ENCODE data around the gene SUGCT. TPM values are rescaled to one million over a fixed set of nuclear protein-coding genes. Genes with fewer than 3 reads are reported as not detected.
"Not testable (repeated sequence)": the region's sequence is repeated elsewhere in the genome, so short reads cannot be mapped to it uniquely, and the experiment has no call there.

SUGCT gene
- total RNA-seq, 1 experiment from 2014 or later = not detected

DNA sequence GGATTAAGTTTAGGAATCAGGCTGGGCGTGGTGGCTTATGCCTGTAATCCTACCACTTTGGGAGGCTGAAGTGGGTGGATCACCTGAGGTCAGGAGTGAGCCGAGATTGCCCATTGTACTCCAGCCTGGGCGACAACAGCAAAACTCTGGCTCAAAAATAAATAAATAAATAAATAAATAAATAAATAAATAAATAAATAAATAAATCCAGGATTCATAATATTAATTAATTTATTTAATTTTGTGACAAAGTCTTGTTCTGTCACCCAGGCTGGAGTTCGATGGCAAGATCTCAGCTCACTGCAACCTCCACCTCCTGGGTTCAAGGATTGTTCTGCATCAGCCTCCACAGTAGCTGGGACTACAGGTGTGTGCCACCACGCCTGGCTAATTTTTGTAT lies 4.2 kb downstream of the SUGCT start:
- DNase-seq (ENCODE audit: low spot score) = no peak

DNA sequence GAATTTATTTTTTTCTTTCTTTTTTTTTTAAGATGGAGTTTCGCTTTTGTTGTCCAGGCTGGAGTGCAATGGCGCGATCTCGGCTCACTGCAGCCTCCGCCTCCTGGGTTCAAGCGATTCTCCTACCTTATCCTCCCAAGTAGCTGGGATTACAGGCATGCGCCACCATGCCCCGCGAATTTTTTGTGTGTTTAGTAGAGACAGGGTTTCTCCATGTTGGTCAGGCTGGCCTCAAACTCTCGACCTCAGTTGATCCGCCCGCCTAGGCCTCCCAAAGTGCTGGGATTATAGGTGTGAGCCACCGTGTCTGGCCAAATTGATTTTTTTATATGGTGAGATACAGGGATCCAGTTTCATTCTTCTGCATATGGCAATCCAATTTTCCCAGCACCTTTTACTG lies 5.1 kb downstream of the SUGCT start:
- not testable (repeated sequence) for DNase-seq (ENCODE audit: low spot score)

- DNase-seq (ENCODE audit: low spot score) = peak; percentile 16
These were observed 7.1 kb downstream of the SUGCT start for GRCh38 chr7:40141916-40142315.

- DNase-seq (ENCODE audit: low spot score) = not testable (repeated sequence)
These were observed 10.9 kb downstream of the SUGCT start for GRCh38 chr7:40145596-40146130.

DNA sequence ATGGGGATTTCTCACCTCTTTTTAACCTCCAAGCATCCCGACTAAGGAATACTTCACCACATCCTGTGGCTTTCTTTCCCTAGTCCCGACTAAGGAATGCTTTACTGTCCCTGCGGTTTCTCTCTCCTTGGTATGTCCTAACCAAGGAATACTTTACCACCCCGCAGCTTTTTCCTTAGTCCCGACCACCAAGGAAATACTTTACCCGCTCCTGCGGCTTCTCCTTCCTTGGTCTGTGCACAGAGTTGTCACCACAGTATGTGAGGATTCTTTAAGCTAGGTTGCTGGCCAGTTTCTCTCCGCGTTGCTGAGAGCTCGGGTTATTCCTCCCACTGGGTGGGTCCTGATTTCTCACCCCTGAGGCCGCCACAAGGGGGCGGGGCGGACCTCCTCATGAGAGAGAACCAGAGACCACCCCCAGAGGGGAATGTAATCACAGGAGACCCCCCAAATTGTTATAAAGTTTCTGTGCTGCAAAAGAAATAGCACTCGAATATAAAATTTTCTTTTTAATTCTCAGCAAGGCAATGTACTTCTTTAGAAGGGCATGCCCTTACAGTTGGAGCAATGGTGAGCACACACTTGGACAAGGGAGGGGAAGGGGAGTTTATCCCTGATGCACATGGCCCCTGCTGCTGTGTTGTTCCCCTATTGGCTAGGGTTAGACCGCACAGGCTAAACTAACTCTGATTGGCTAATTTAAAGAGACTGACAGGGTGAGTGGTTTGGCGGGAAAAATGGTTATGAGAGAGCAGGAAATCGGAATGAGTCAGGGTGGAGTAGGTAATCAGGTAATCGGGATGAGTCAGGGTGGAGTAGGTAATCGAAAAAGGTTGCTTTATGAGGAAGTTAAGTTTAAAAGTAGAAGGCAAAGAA lies 12.8 kb downstream of the SUGCT start:
- DNase-seq (ENCODE audit: low spot score) = no peak

DNA sequence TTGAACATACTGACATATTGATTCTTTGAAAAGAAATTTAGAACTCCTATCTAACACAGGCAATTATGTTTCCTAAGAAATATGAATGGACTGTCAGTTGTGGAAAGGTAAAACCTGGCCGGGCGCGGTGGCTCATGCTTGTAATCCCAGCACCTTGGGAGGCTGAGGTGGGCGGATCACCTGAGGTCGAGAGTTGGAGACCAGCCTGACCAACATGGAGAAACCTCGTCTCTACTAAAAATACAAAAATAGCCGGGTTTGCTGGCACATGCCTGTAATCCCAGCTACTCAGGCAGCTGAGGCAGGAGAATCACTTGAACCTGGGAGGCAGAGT lies 13.4 kb downstream of the SUGCT start:
- DNase-seq (ENCODE audit: low spot score) = not testable (repeated sequence)

- no peak for DNase-seq (ENCODE audit: low spot score)
These were observed 13.9 kb downstream of the SUGCT start for GRCh38 chr7:40148671-40149070.

DNA sequence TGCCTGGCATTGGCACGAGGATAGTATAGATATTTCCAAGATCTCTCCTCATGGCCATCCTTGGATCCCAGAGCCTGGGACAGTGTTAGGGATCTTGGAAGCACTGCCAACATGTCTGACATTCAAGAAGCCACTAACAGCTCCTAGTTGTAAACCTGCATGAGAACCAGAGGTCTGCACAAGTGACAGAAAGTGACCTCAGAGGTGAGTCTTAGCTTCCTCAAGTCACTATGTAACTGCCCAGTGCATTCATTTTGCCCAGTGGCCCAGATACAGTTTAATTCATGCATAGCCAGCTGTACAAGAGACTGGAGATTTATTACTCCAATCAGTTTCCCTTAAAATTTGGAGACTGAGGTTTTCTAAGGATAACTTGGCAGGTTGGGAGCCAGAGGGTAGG lies 16.7 kb downstream of the SUGCT start:
- DNase-seq (ENCODE audit: low spot score) = peak; percentile 9

GRCh38 chr7:40156988-40157387 lies 22.2 kb downstream of the SUGCT start:
- no peak for DNase-seq (ENCODE audit: low spot score)

- DNase-seq (ENCODE audit: low spot score) = no peak
These were observed 27.7 kb downstream of the SUGCT start for GRCh38 chr7:40162516-40162915.

- no peak for DNase-seq (ENCODE audit: low spot score)
These were observed 30.4 kb downstream of the SUGCT start for GRCh38 chr7:40165216-40165615.

DNA sequence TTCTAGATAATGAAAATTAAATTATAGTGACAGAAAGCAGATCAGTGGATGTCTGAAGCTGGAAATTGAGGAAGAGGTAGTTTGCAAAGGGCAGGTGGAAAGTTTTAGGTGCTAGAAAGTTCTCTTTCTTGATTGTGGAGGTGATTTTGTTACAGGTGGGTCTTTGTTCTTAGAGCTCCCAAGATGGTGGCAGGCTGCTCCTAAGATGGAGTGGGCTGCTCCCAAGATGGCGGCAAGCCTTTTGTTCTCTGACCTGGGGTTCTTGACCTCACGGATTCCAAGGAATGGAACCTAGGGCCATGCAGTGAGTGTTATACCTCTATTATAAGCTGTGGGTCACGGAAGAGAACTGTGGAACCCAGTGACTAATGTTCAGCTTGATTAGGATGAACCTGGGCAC lies 32.5 kb downstream of the SUGCT start:
- DNase-seq (ENCODE audit: low spot score) = no peak

GRCh38 chr7:40168266-40168665 lies 33.5 kb downstream of the SUGCT start:
- not testable (repeated sequence) for DNase-seq (ENCODE audit: low spot score)

- not testable (repeated sequence) for DNase-seq (ENCODE audit: low spot score)
These were observed 38.3 kb downstream of the SUGCT start for GRCh38 chr7:40173121-40173520.

- not testable (repeated sequence) for DNase-seq (ENCODE audit: low spot score)
These were observed 40.5 kb downstream of the SUGCT start for GRCh38 chr7:40175256-40175655.

DNA sequence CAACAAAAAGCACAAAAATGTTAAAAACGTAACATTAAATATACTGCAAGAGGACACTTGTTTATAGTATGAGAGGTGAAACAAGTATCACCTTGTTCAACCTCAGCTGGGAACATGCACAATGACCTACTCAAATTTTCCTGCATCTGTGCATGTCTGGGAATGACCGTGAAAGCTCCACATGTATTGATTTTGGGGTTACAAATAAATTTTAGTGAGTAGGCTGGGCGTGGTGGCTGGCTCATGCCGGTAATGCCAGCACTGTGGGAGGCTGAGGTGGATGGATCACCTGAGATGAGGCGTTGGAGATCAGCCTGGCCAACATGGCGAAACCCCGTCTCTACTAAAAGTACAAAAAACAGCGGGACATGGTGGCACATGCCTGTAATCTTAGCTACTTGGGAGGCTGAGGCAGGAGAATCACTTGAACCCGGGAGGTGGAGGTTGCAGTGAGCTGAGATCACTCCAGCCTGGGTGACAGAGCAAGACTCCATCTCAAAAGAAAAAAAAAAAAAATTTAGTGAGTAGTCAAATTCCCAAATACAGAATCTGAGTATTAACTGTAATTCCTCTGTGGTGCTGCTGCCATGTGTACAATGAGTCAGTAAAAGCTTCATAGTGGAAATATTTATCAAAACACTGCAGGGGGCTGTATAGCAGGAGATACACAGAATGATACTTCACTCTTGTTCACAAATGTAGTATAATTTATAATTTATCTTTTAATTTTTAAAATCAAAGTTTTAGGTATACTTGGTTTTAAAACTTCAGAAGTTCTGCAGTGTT lies 41.1 kb downstream of the SUGCT start:
- DNase-seq (ENCODE audit: low spot score) = no peak

- no peak for DNase-seq (ENCODE audit: low spot score)
These were observed 42.3 kb downstream of the SUGCT start for GRCh38 chr7:40177071-40177470.

DNA sequence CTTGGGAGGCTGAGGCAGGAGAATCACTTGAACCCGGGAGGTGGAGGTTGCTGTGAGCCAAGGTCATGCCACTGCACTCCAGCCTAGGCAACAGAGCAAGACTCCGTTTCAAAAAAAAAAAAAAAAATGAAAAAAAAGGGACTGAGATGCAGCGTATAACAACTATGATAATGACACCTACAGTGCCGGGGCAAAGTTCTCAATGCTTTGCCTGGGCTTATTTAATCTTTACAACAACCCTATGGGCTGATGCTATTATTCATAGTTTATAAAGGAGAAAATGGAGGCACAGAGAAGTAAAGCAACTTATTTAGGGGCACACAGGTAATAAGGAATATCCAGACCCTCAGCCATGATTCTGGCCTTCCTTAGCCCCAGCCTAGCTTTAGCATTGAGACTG lies 47.6 kb downstream of the SUGCT start:
- no peak for DNase-seq (ENCODE audit: low spot score)

- DNase-seq (ENCODE audit: low spot score) = no peak
These were observed 51.8 kb downstream of the SUGCT start for GRCh38 chr7:40186586-40186985.

DNA sequence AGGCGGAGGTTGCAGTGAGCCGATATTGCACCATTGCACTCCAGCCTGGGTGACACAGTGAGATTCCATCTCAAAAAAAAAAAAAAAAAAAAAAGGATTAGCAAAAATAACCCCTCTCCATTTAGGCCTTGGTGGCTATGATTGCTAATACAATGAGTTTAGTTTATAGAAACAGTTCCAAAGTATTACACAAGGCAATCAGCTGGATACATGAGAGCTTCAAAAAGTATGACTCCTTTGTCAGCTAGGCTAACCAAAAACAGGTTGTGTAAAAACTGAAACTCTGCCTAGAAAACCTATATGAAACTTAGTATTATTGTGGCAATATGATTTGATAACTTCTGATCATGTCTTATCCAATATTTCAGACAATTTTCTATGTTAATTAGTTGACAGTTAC lies 57.2 kb downstream of the SUGCT start:
- DNase-seq (ENCODE audit: low spot score) = no peak

DNA sequence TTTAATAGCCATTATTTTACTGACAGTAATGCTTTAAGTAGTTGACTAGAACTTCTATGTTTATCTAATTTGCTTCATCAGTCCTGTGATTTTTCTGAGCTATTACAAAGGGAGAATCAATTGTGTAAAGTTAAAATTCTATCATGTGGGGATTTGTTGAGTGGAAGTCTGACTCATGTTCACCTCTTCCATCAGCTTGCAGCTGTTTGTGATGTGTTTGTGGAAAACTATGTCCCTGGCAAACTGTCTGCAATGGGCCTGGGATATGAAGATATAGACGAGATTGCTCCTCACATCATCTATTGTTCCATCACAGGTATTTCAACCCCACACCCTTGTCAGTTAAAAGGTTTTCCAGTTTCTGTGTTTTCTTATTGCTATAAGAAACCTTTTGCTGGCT lies 59.9 kb downstream of the SUGCT start:
- DNase-seq (ENCODE audit: low spot score) = no peak

DNA sequence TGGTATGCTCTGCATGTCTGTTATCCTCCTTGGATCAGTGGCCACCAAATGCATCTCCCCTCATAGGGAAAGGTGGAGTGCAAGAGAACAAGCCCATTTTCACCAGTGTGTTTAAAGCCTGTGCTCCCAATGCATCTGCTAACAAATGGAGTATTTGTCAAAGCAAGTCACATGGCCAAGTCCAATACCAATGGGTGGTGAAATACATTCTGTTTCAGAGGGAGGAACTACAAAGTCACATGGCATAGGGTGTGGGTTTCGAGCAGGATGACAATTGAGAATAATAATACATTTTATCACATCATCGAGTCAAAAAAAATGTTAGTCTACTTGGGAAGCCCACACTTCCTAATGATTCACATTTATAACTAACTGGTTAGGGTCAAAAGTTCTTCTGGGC lies 62.7 kb downstream of the SUGCT start:
- no peak for DNase-seq (ENCODE audit: low spot score)

Data from HT-29 (cell line).